ENCODE data around the gene HAS3.
"Not testable (repeated sequence)": the region's sequence is repeated elsewhere in the genome, so short reads cannot be mapped to it uniquely, and the experiment has no call there.

HAS3 gene

GRCh38 chr16:69131167-69131838, 25.9 kb downstream of the HAS3 start:
- Mint-ChIP-seq H3K4me3 (peak overlapping the region; percentile 95), H3K9me3 (no peaks in the 10 kb centered on the region), H3K4me1 (peaks cover 62% of the 10 kb centered on the region), H3K27me3 (no peaks in the 10 kb centered on the region), H3K36me3 (peaks cover 24% of the 10 kb centered on the region), H3K27ac (peak overlapping the region; percentile 84)
- CTCF ChIA-PET = interaction anchor here (2.8 kb wide), 1 partner anchor 19 kb away, joined by 9 read pairs; no protein-coding TSS in a partner anchor
- DNase-seq = peak; percentile 42

GRCh38 chr16:69131839-69132423, 26.5 kb downstream of the HAS3 start:
- DNase-seq = peak; percentile 85
- Mint-ChIP-seq H3K4me3 (peak overlapping the region; percentile 95), H3K9me3 (no peaks in the 10 kb centered on the region), H3K4me1 (peaks cover 60% of the 10 kb centered on the region), H3K27ac (peak overlapping the region; percentile 84), H3K27me3 (no peaks in the 10 kb centered on the region), H3K36me3 (peaks cover 24% of the 10 kb centered on the region)
- CTCF ChIA-PET = interaction anchor here (1.6 kb wide), 1 partner anchor 285 kb away, joined by 4 read pairs; no protein-coding TSS in a partner anchor

- Mint-ChIP-seq H3K4me3 (peak within 1 kb of the TSS; percentile 95), H3K9me3 (no peaks in the 10 kb centered on the region), H3K27ac (peak within 1 kb of the TSS; percentile 91), H3K27me3 (no peaks in the 10 kb centered on the region), H3K36me3 (peaks cover 25% of the 10 kb centered on the region), H3K4me1 (peaks cover 58% of the 10 kb centered on the region)
- CTCF ChIA-PET = interaction anchor here (0.8 to 1.6 kb wide), 3 partner anchors 9 to 285 kb away, joined by 4 to 5 read pairs (median 4); no protein-coding TSS in a partner anchor
- peak; percentile 92 for DNase-seq
These were observed 27.2 kb downstream of the HAS3 start, which contains the start of the genes CHTF8 and UTP4 for GRCh38 chr16:69132424-69133252. Gene CHTF8, minus strand, starts transcription at chr16:69132588. Its CDS starts 11,130 bp downstream, at chr16:69121458. Gene UTP4, plus strand, starts transcription at chr16:69132649. Its CDS starts 811 bp downstream, at chr16:69133460.

GRCh38 chr16:69133373-69133954, 28.0 kb downstream of the HAS3 start:
- CTCF ChIA-PET = interaction anchor here (0.8 to 1.6 kb wide), 3 partner anchors 10 to 286 kb away, joined by 4 to 5 read pairs (median 4); no protein-coding TSS in a partner anchor
- Mint-ChIP-seq H3K4me3 (peak overlapping the region; percentile 95), H3K4me1 (peaks cover 54% of the 10 kb centered on the region), H3K9me3 (no peaks in the 10 kb centered on the region), H3K27me3 (no peaks in the 10 kb centered on the region), H3K27ac (peak overlapping the region; percentile 91), H3K36me3 (peaks cover 27% of the 10 kb centered on the region)
- DNase-seq = no peak

- peaks cover 45% of the 10 kb centered on the region for H3K36me3 Mint-ChIP-seq
- H3K9me3 Mint-ChIP-seq = no peaks in the 10 kb centered on the region
- no peak for DNase-seq
- peaks cover 20% of the 10 kb centered on the region for H3K4me1 Mint-ChIP-seq
- no peak overlapping the region for H3K4me3 Mint-ChIP-seq
- no peak overlapping the region for H3K27ac Mint-ChIP-seq
- H3K27me3 Mint-ChIP-seq = no peaks in the 10 kb centered on the region
- CTCF ChIA-PET = interaction anchor here (0.6 kb wide), 1 partner anchor 12 kb away, joined by 3 read pairs; no protein-coding TSS in a partner anchor
These were observed 33.2 kb downstream of the HAS3 start for GRCh38 chr16:69138608-69139007.

- H3K4me3 Mint-ChIP-seq, H3K27me3 Mint-ChIP-seq, H3K27ac Mint-ChIP-seq, DNase-seq, CTCF ChIA-PET, H3K9me3 Mint-ChIP-seq: not testable (repeated sequence)
- H3K4me1 Mint-ChIP-seq = peaks cover 12% of the 10 kb centered on the region
- peaks cover 42% of the 10 kb centered on the region for H3K36me3 Mint-ChIP-seq
These were observed 34.0 kb downstream of the HAS3 start for GRCh38 chr16:69139464-69139863.

GRCh38 chr16:69141014-69141413, 35.6 kb downstream of the HAS3 start:
- Mint-ChIP-seq H3K4me1 (peaks cover 5% of the 10 kb centered on the region), H3K27me3 (no peaks in the 10 kb centered on the region), H3K4me3 (no peak overlapping the region), H3K27ac (no peak overlapping the region), H3K9me3 (no peaks in the 10 kb centered on the region), H3K36me3 (peaks cover 47% of the 10 kb centered on the region)
- no peak for DNase-seq
- CTCF ChIA-PET = interaction anchor here (0.6 kb wide), 1 partner anchor 17 kb away, joined by 3 read pairs; no protein-coding TSS in a partner anchor

GRCh38 chr16:69141936-69142335, 36.5 kb downstream of the HAS3 start:
- H3K27ac Mint-ChIP-seq = no peak overlapping the region
- DNase-seq = no peak
- no peak overlapping the region for H3K4me3 Mint-ChIP-seq
- CTCF ChIA-PET = no interaction called here
- no peaks in the 10 kb centered on the region for H3K9me3 Mint-ChIP-seq
- H3K36me3 Mint-ChIP-seq = peaks cover 51% of the 10 kb centered on the region
- H3K27me3 Mint-ChIP-seq = no peaks in the 10 kb centered on the region
- H3K4me1 Mint-ChIP-seq = no peaks in the 10 kb centered on the region

GRCh38 chr16:69143116-69143515, 37.7 kb downstream of the HAS3 start:
- no peaks in the 10 kb centered on the region for H3K9me3 Mint-ChIP-seq
- no peak for DNase-seq
- no peaks in the 10 kb centered on the region for H3K27me3 Mint-ChIP-seq
- no peak overlapping the region for H3K4me3 Mint-ChIP-seq
- peaks cover 49% of the 10 kb centered on the region for H3K36me3 Mint-ChIP-seq
- H3K27ac Mint-ChIP-seq = no peak overlapping the region
- H3K4me1 Mint-ChIP-seq = no peaks in the 10 kb centered on the region
- CTCF ChIA-PET = interaction anchor here (0.7 kb wide), 1 partner anchor 8 kb away, joined by 3 read pairs; no protein-coding TSS in a partner anchor

GRCh38 chr16:69145658-69146057, 40.2 kb downstream of the HAS3 start:
- CTCF ChIA-PET = no interaction called here
- Mint-ChIP-seq H3K27me3 (no peaks in the 10 kb centered on the region), H3K4me1 (no peaks in the 10 kb centered on the region), H3K4me3 (no peak overlapping the region), H3K27ac (no peak overlapping the region), H3K9me3 (no peaks in the 10 kb centered on the region), H3K36me3 (peaks cover 38% of the 10 kb centered on the region)
- no peak for DNase-seq

GRCh38 chr16:69149621-69150020, 44.2 kb downstream of the HAS3 start:
- H3K36me3 Mint-ChIP-seq = peaks cover 41% of the 10 kb centered on the region
- H3K9me3 Mint-ChIP-seq, H3K27ac Mint-ChIP-seq, DNase-seq, H3K4me3 Mint-ChIP-seq, H3K4me1 Mint-ChIP-seq, H3K27me3 Mint-ChIP-seq: not testable (repeated sequence)
- CTCF ChIA-PET = interaction anchor here (0.7 to 5.3 kb wide), 10 partner anchors 11 to 138 kb away, joined by 3 to 119 read pairs (median 4); no protein-coding TSS in a partner anchor

- Mint-ChIP-seq H3K9me3 (no peaks in the 10 kb centered on the region), H3K27me3 (no peaks in the 10 kb centered on the region), H3K27ac (no peak overlapping the region), H3K4me3 (no peak overlapping the region), H3K36me3 (peaks cover 43% of the 10 kb centered on the region), H3K4me1 (no peaks in the 10 kb centered on the region)
- DNase-seq = peak; percentile 70
- CTCF ChIA-PET = interaction anchor here (0.6 to 5.3 kb wide), 16 partner anchors 12 to 252 kb away, joined by 3 to 119 read pairs (median 4); no protein-coding TSS in a partner anchor
These were observed 44.9 kb downstream of the HAS3 start for GRCh38 chr16:69150146-69150865.

GRCh38 chr16:69157196-69157595, 51.7 kb downstream of the HAS3 start:
- Mint-ChIP-seq H3K4me3 (no peak overlapping the region), H3K9me3 (no peaks in the 10 kb centered on the region), H3K4me1 (no peaks in the 10 kb centered on the region), H3K27me3 (no peaks in the 10 kb centered on the region), H3K36me3 (peaks cover 47% of the 10 kb centered on the region), H3K27ac (no peak overlapping the region)
- CTCF ChIA-PET = interaction anchor here (1.1 to 2.0 kb wide), 3 partner anchors 129 to 155 kb away, joined by 3 to 11 read pairs (median 4); no protein-coding TSS in a partner anchor
- no peak for DNase-seq
